ENCODE data around the gene IL13.

GRCh38 chr5:132689513-132689912, 31.5 kb downstream of the IL13 start:
- TF ChIP-seq CTCF (IDR thresholded peaks at IDR 0.05) (no peak), POLR2A (IDR thresholded peaks at IDR 0.05) (no peak)

Measured in lower leg skin (tissue), 3 donors.